IMR-90 (cell line): ENCODE data around the gene UBXN6. TPM values are rescaled to one million over a fixed set of nuclear protein-coding genes. Genes with fewer than 3 reads are reported as not detected.

Experiments
- ATAC-seq: fragments of 200-7000 bp; cut with Tn5 transposase; 2 replicates; pipeline ENCODE4 v1.9.1; 2020; ENCODE audit warnings: low read depth, mild to moderate bottlenecking, moderate library complexity
- BruUV-seq: library from RNA; stranded (reverse); fragments of 400-500 nt; replicated peaks from 2 replicates; lab custom pipeline; 2021; lab: Mats Ljungman, UMichigan
- CTCF ChIA-PET: fragments of 300-600 bp; formaldehyde crosslinking; extraction: SDS; loops from one replicate; lab custom pipeline; 2021; ENCODE audit warnings: antibody characterized with exemption; lab: Yijun Ruan, JAX
- POLR2A ChIA-PET: fragments of 300-600 bp; sonication (Branson Sonifier 250); formaldehyde crosslinking; loops from one replicate; lab custom pipeline; 2022; ENCODE audit warnings: antibody characterized with exemption; ENCODE audit not compliant: unreplicated experiment; lab: Charles Lee
- DNase-seq: peaks from one replicate; pipeline ENCODE4 v3.0.0; 2013
- H2AFZ ChIP-seq: replicated peaks from 2 replicates; pipeline ENCODE3; 2013; ENCODE audit warnings: low read length, mild to moderate bottlenecking; ENCODE audit not compliant: poor library complexity
- H2AK5ac ChIP-seq: 2 replicates; pipeline ENCODE4 v1.6.1; 2013; ENCODE audit warnings: low read depth, low read length, inconsistent platforms
- H2AK9ac ChIP-seq: replicated peaks from 2 replicates; pipeline ENCODE3; 2013; ENCODE audit warnings: mild to moderate bottlenecking, low read depth, low read length, moderate library complexity; ENCODE audit not compliant: poor library complexity
- H2BK120ac ChIP-seq: 2 replicates; pipeline ENCODE4 v1.6.1; 2013; ENCODE audit warnings: low read depth, low read length, inconsistent platforms
- H2BK15ac ChIP-seq: 3 replicates; pipeline ENCODE4 v1.6.1; 2013; ENCODE audit warnings: low read depth, low read length, inconsistent platforms
- H2BK20ac ChIP-seq: 2 replicates; pipeline ENCODE4 v1.6.1; 2013; ENCODE audit warnings: low read depth, mild to moderate bottlenecking, inconsistent platforms, low read length, moderate library complexity
- H2BK5ac ChIP-seq: 2 replicates; pipeline ENCODE4 v1.6.1; 2013; ENCODE audit warnings: mild to moderate bottlenecking, low read depth, low read length, inconsistent platforms; ENCODE audit not compliant: poor library complexity, severe bottlenecking
- H3K14ac ChIP-seq: replicated peaks from 2 replicates; pipeline ENCODE4 v1.6.1; 2013; ENCODE audit warnings: low read depth, low read length, inconsistent platforms
- H3K18ac ChIP-seq: 2 replicates; pipeline ENCODE4 v1.6.1; 2013; ENCODE audit warnings: low read depth, low read length, control low read depth
- H3K23ac ChIP-seq: 2 replicates; pipeline ENCODE4 v1.6.1; 2013; ENCODE audit warnings: low read depth, low read length, inconsistent platforms
- H3K27ac ChIP-seq: 2 replicates; pipeline ENCODE4 v1.5.1; 2013; ENCODE audit warnings: mild to moderate bottlenecking, control low read depth, low read length; ENCODE audit not compliant: insufficient read depth
- H3K27me3 ChIP-seq: 2 replicates; pipeline ENCODE4 v1.6.1; 2013; ENCODE audit warnings: low read length; ENCODE audit not compliant: control insufficient read depth, insufficient read depth
- H3K36me3 ChIP-seq: 2 replicates; pipeline ENCODE4 v1.6.1; 2013; ENCODE audit warnings: low read length, mixed read lengths; ENCODE audit not compliant: control insufficient read depth, insufficient read depth
- H3K4ac ChIP-seq: 2 replicates; pipeline ENCODE4 v1.6.1; 2013; ENCODE audit warnings: low read depth, low read length, inconsistent platforms
- H3K4me1 ChIP-seq: 2 replicates; pipeline ENCODE4 v1.6.1; 2013; ENCODE audit warnings: low read length, mixed read lengths; ENCODE audit not compliant: control insufficient read depth, insufficient read depth
- H3K4me2 ChIP-seq: 2 replicates; pipeline ENCODE4 v1.6.1; 2013; ENCODE audit warnings: low read depth, mild to moderate bottlenecking, control low read depth, low read length, moderate library complexity
- H3K4me3 ChIP-seq: 2 replicates; pipeline ENCODE4 v1.5.1; 2013; ENCODE audit warnings: low read depth, mild to moderate bottlenecking, control low read depth, low read length, moderate library complexity; ENCODE audit not compliant: insufficient read depth
- H3K56ac ChIP-seq: 2 replicates; pipeline ENCODE4 v1.6.1; 2013; ENCODE audit warnings: low read length, inconsistent platforms; ENCODE audit not compliant: insufficient read depth; ENCODE audit errors: extremely low read depth
- H3K79me1 ChIP-seq, 2 experiments: 2 replicates each; pipeline ENCODE4 v1.6.1; 2013; ENCODE audit warnings: low read length in 2 of 2, inconsistent platforms in 1 of 2, low read depth in 1 of 2
- H3K9ac ChIP-seq: 2 replicates; pipeline ENCODE4 v1.6.1; 2013; ENCODE audit warnings: low read depth, low read length, control low read depth
- H3K9me1 ChIP-seq: 2 replicates; pipeline ENCODE4 v1.6.1; 2013; ENCODE audit warnings: low read length, inconsistent platforms; ENCODE audit not compliant: insufficient read depth
- H3K9me3 ChIP-seq: 2 replicates; pipeline ENCODE4 v1.6.1; 2013; ENCODE audit warnings: low read length; ENCODE audit not compliant: control insufficient read depth, insufficient read depth
- H4K20me1 ChIP-seq: 2 replicates; pipeline ENCODE4 v1.6.1; 2013; ENCODE audit warnings: low read length, inconsistent platforms; ENCODE audit not compliant: insufficient read depth
- H4K5ac ChIP-seq: 2 replicates; pipeline ENCODE4 v1.6.1; 2013; ENCODE audit warnings: mild to moderate bottlenecking, low read depth, low read length, control low read depth
- H4K8ac ChIP-seq, 2 experiments: 2 replicates each; pipeline ENCODE4 v1.6.1; 2013; ENCODE audit warnings: low read depth in 2 of 2, low read length in 2 of 2, control low read depth in 1 of 2, inconsistent platforms in 1 of 2
- H4K91ac ChIP-seq: 2 replicates; pipeline ENCODE4 v1.6.1; 2013; ENCODE audit warnings: low read depth, low read length, inconsistent platforms; ENCODE audit not compliant: insufficient read depth
- BHLHE40 ChIP-seq: fragments of 150-350 bp; IDR thresholded peaks from 2 replicates; pipeline ENCODE4 v1.6.1; 2016; ENCODE audit warnings: mild to moderate bottlenecking, low read depth, low read length
- CEBPB ChIP-seq: IDR thresholded peaks from 2 replicates; pipeline ENCODE4 v1.6.1; 2012; ENCODE audit warnings: low read depth, low read length, improper control_type of control experiment
- CHD1 ChIP-seq: IDR thresholded peaks from 2 replicates; pipeline ENCODE4 v1.6.1; 2012; ENCODE audit warnings: low read depth, low read length, improper control_type of control experiment
- CTCF ChIP-seq: conservative IDR thresholded peaks from 2 replicates; pipeline ENCODE4 v1.5.1; 2012; ENCODE audit warnings: mild to moderate bottlenecking, low read depth, low read length, improper control_type of control experiment
- ELK1 ChIP-seq: fragments of 150-350 bp; IDR thresholded peaks from 2 replicates; pipeline ENCODE4 v1.6.1; 2016; ENCODE audit warnings: low read depth, mild to moderate bottlenecking, low read length, moderate library complexity, borderline replicate concordance
- MAFK ChIP-seq: IDR thresholded peaks from 2 replicates; pipeline ENCODE4 v1.6.1; 2012; ENCODE audit warnings: low read depth, low read length, improper control_type of control experiment
- MAZ ChIP-seq: IDR thresholded peaks from 2 replicates; pipeline ENCODE4 v1.6.1; 2012; ENCODE audit warnings: low read depth, mild to moderate bottlenecking, low read length, improper control_type of control experiment, moderate library complexity, borderline replicate concordance
- MXI1 ChIP-seq: IDR thresholded peaks from 2 replicates; pipeline ENCODE4 v1.6.1; 2012; ENCODE audit warnings: low read depth, mild to moderate bottlenecking, low read length, moderate library complexity, borderline replicate concordance
- NFE2L2 ChIP-seq: fragments of 150-350 bp; IDR thresholded peaks from 2 replicates; pipeline ENCODE4 v1.6.1; 2016; ENCODE audit warnings: low read depth, mild to moderate bottlenecking, low read length
- RCOR1 ChIP-seq: IDR thresholded peaks from 2 replicates; pipeline ENCODE4 v1.6.1; 2012; ENCODE audit warnings: mild to moderate bottlenecking, low read length, improper control_type of control experiment; ENCODE audit not compliant: insufficient replicate concordance
- RFX5 ChIP-seq: IDR thresholded peaks from 2 replicates; pipeline ENCODE4 v1.8.0; 2012; ENCODE audit warnings: low read depth, mild to moderate bottlenecking, low read length, moderate library complexity
- SMC3 ChIP-seq: fragments of 150-350 bp; IDR thresholded peaks from 2 replicates; pipeline ENCODE4 v1.6.1; 2016; ENCODE audit warnings: low read depth, mild to moderate bottlenecking, antibody characterized with exemption, low read length, moderate library complexity
- WGBS, 2 experiments: methylation state at CpG; one replicate each; pipeline versions ENCODE4 v1.1.5 to v1.1.7; 2013; ENCODE audit warnings: missing lambda C conversion rate in 2 of 2; ENCODE audit not compliant: insufficient read length in 1 of 2; ENCODE audit errors: extremely low coverage in 2 of 2; 5-methylcytosine and 5-hydroxymethylcytosine counted together
- dilution Hi-C: fragments of 300-500 bp; cut with HindIII; formaldehyde crosslinking; loops from one replicate; pipeline ENCODE4 v1.14.3; 2018; ENCODE audit warnings: low sequenced_read_pairs; ENCODE audit not compliant: unreplicated experiment
- in situ Hi-C: fragments of 300-500 bp; cut with MboI; formaldehyde crosslinking; loops from 3 replicates; pipeline ENCODE4 v1.14.3; 2019; ENCODE audit warnings: low sequenced_read_pairs, inconsistent platforms, mixed read lengths
- intact Hi-C: fragments of 100-400 bp; cut with micrococcal nuclease; formaldehyde crosslinking; loops from 2 replicates; pipeline ENCODE4 v1.10.0; 2022
- polyA plus RNA-seq, 3 experiments: library from polyadenylated mRNA; depleted of rRNA; stranded (reverse); fragments of >200 nt; gene quantifications; 2 replicates each; pipeline ENCODE4 v1.2.3, GENCODE V29; 2012; ENCODE audit warnings: low replicate concordance in 1 of 3
- total RNA-seq: library from RNA; depleted of rRNA; stranded (reverse); fragments of >200 nt; gene quantifications from 2 replicates; pipeline ENCODE4 v1.2.3, GENCODE V29; 2012

Gene UBXN6
- total and polyA plus RNA-seq, 2 of the 4 experiments (the other 2 are of a cell fraction): 84.2 to 86.5 TPM

- TF ChIP-seq BHLHE40 (peak; percentile 85), CEBPB (no peak)
Observed at GRCh38 chr19:4471403-4472173, 14.0 kb upstream of the UBXN6 start (continued).

GRCh38 chr19:4467835-4468234 lies 10.2 kb upstream of the UBXN6 start:
- BruUV-seq: no TSS peak
- no peak overlapping the region for H3K4ac ChIP-seq
- dilution Hi-C loops (no loop called here), intact Hi-C loops (no loop called here), in situ Hi-C loops (no loop called here)
- no CpG with 5 or more reads among the region's 3 CpGs for WGBS, 2 experiments
- H3K18ac ChIP-seq: no peak overlapping the region
- no peaks in the 10 kb centered on the region for H3K36me3 ChIP-seq
- H2BK5ac ChIP-seq: no peak overlapping the region
- H3K27ac ChIP-seq: no peak overlapping the region
- H2BK20ac ChIP-seq: no peak overlapping the region
- H3K23ac ChIP-seq: no peak overlapping the region
- H3K4me1 ChIP-seq: no peaks in the 10 kb centered on the region
- H3K9me1 ChIP-seq: 0 out of 2 replicates have a peak, but pooled peaks cover 2% of the 10 kb centered on the region
- H3K4me3 ChIP-seq: no peak overlapping the region
- H3K9ac ChIP-seq: no peak overlapping the region
- H4K20me1 ChIP-seq: no peaks in the 10 kb centered on the region
- no peak overlapping the region for H4K91ac ChIP-seq
- 0 out of 4 replicates have a peak, but pooled peaks cover 0 to 3% of the 10 kb centered on the region in 2 experiments for H3K79me1 ChIP-seq
- H2AFZ ChIP-seq: no peak overlapping the region
- ChIA-PET CTCF (no interaction called here), POLR2A (no interaction called here)
- H2AK5ac ChIP-seq: no peak overlapping the region
- ATAC-seq: no peak
- no peak overlapping the region for H2BK120ac ChIP-seq
- no peak overlapping the region for H4K8ac ChIP-seq
- no peaks in the 10 kb centered on the region for H3K9me3 ChIP-seq
- H3K27me3 ChIP-seq: no peaks in the 10 kb centered on the region
- H4K5ac ChIP-seq: no peak overlapping the region
- DNase-seq: no peak
- no peak overlapping the region for H2BK15ac ChIP-seq
- H3K14ac ChIP-seq: no peak overlapping the region
- no peak overlapping the region for H2AK9ac ChIP-seq
- H3K56ac ChIP-seq: no peak overlapping the region
- no peak overlapping the region for H3K4me2 ChIP-seq
- TF ChIP-seq MAZ (no peak), BHLHE40 (no peak), RFX5 (no peak), SMC3 (no peak), CTCF (no peak), MAFK (no peak), RCOR1 (no peak), MXI1 (no peak), NFE2L2 (no peak), CHD1 (no peak), CEBPB (no peak), ELK1 (no peak)
